Measurements from ENCODE around the gene KIAA1210. TPM values are rescaled to one million over a fixed set of nuclear protein-coding genes. Genes with fewer than 3 reads are reported as not detected.
A peak's percentile ranks its signal among the peaks of the same experiment; 100 is the strongest.

KIAA1210 gene
- total RNA-seq, 1 donor from 2014 or later, result not detected

DNA sequence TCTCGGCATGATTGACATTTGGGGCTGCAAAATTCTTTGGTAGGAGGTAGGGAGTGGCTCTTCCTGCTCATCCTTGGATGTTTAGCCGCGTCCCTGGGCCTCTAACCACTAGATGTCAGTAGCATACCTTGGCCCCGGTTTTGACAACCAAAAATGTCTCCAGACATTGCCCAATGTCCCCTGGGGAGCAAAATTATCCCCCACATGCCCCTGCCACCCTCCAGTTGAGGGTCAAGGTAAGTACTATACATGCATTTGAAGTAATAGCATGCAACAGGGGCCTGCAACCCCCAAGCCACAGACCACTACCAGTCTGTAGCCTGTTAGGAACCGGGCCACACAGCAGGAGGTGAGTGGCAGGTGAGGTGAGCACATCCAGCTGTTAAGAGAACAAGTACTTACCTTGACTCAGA, 17.6 kb upstream of the KIAA1210 start:
- Mint-ChIP-seq H3K9me3 (ENCODE audit: low read depth) (no peaks in the 10 kb centered on the region), H3K4me1 (ENCODE audit: low read depth) (no peaks in the 10 kb centered on the region), H3K4me3 (ENCODE audit: unreplicated experiment) (no peak overlapping the region), H3K27ac (ENCODE audit: unreplicated experiment) (no peak overlapping the region), H3K36me3 (ENCODE audit: low read depth) (no peaks in the 10 kb centered on the region), H3K27me3 (ENCODE audit: low read depth) (no peaks in the 10 kb centered on the region)
- TF ChIP-seq, protein P1, sequence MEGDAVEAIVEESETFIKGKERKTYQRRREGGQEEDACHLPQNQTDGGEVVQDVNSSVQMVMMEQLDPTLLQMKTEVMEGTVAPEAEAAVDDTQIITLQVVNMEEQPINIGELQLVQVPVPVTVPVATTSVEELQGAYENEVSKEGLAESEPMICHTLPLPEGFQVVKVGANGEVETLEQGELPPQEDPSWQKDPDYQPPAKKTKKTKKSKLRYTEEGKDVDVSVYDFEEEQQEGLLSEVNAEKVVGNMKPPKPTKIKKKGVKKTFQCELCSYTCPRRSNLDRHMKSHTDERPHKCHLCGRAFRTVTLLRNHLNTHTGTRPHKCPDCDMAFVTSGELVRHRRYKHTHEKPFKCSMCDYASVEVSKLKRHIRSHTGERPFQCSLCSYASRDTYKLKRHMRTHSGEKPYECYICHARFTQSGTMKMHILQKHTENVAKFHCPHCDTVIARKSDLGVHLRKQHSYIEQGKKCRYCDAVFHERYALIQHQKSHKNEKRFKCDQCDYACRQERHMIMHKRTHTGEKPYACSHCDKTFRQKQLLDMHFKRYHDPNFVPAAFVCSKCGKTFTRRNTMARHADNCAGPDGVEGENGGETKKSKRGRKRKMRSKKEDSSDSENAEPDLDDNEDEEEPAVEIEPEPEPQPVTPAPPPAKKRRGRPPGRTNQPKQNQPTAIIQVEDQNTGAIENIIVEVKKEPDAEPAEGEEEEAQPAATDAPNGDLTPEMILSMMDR (IDR thresholded peaks at IDR 0.05), result peak; percentile 74
- peak; percentile 53 for DNase-seq (ENCODE audit: low spot score)

GRCh38 chrX:119134466-119134865, 6.9 kb upstream of the KIAA1210 start:
- TF ChIP-seq, protein P1 (IDR thresholded peaks at IDR 0.05), result no peak
- H3K9me3 Mint-ChIP-seq (ENCODE audit: low read depth), result peaks cover 7% of the 10 kb centered on the region
- no peak overlapping the region for H3K4me3 Mint-ChIP-seq (ENCODE audit: unreplicated experiment)
- DNase-seq (ENCODE audit: low spot score), result no peak
- no peak overlapping the region for H3K27ac Mint-ChIP-seq (ENCODE audit: unreplicated experiment)
- H3K27me3 Mint-ChIP-seq (ENCODE audit: low read depth), result peaks cover 4% of the 10 kb centered on the region
- no peaks in the 10 kb centered on the region for H3K4me1 Mint-ChIP-seq (ENCODE audit: low read depth)
- no peaks in the 10 kb centered on the region for H3K36me3 Mint-ChIP-seq (ENCODE audit: low read depth)

DNA sequence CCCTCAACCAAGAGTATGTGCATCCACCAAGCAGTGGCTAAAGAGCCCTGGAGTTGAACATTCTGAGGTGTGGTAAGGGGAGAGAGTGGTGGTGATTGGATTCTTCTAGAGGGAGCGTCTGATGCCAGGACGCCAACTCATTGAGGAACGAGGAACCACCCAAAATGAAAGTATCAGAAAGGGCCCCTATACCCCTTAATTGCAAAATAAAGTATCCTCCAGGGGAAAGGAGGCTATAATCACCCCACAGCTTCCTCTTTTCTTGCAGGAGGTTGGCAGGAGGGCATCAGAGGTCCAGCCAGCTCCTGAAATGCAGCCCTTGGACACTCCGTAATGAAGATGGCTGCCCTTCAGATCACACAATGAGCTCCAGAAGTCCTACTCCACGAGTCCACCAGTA, 5.3 kb upstream of the KIAA1210 start:
- Mint-ChIP-seq H3K9me3 (ENCODE audit: low read depth) (peaks cover 6% of the 10 kb centered on the region), H3K36me3 (ENCODE audit: low read depth) (no peaks in the 10 kb centered on the region), H3K27me3 (ENCODE audit: low read depth) (peaks cover 4% of the 10 kb centered on the region), H3K4me1 (ENCODE audit: low read depth) (no peaks in the 10 kb centered on the region), H3K4me3 (ENCODE audit: unreplicated experiment) (no peak overlapping the region), H3K27ac (ENCODE audit: unreplicated experiment) (no peak overlapping the region)
- DNase-seq (ENCODE audit: low spot score), result no peak
- TF ChIP-seq, protein P1 (IDR thresholded peaks at IDR 0.05), result no peak

DNA sequence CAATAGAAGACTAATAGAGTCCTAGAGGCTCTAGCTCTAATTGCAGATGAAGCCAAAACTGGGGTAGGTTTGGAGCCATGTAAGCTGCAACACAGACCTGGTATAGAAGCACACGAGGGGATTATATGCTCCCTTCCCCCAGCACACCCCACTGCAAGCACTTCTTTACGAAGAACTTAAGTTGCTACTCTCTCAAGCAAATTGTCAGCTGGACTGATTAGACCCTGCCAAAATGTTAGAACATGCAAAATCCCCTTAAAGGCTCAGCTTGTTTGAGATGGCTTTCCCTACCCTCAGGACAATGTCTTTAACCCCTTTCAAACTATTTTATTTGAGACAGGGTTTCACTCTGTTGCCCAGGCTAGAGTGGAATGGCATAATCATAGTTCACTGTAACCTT, 4.7 kb upstream of the KIAA1210 start:
- Mint-ChIP-seq H3K27me3 (ENCODE audit: low read depth) (peaks cover 4% of the 10 kb centered on the region), H3K27ac (ENCODE audit: unreplicated experiment) (no peak overlapping the region), H3K9me3 (ENCODE audit: low read depth) (peaks cover 4% of the 10 kb centered on the region), H3K4me3 (ENCODE audit: unreplicated experiment) (no peak overlapping the region), H3K4me1 (ENCODE audit: low read depth) (no peaks in the 10 kb centered on the region), H3K36me3 (ENCODE audit: low read depth) (no peaks in the 10 kb centered on the region)
- TF ChIP-seq, protein P1 (IDR thresholded peaks at IDR 0.05), result no peak
- no peak for DNase-seq (ENCODE audit: low spot score)

GRCh38 chrX:119130911-119131310, 3.3 kb upstream of the KIAA1210 start:
- H3K4me1 Mint-ChIP-seq (ENCODE audit: low read depth), result no peaks in the 10 kb centered on the region
- H3K36me3 Mint-ChIP-seq (ENCODE audit: low read depth), result no peaks in the 10 kb centered on the region
- no peak overlapping the region for H3K27ac Mint-ChIP-seq (ENCODE audit: unreplicated experiment)
- DNase-seq (ENCODE audit: low spot score), result no peak
- TF ChIP-seq, protein P1 (IDR thresholded peaks at IDR 0.05), result no peak
- no peak overlapping the region for H3K4me3 Mint-ChIP-seq (ENCODE audit: unreplicated experiment)
- peaks cover 2% of the 10 kb centered on the region for H3K27me3 Mint-ChIP-seq (ENCODE audit: low read depth)
- peaks cover 4% of the 10 kb centered on the region for H3K9me3 Mint-ChIP-seq (ENCODE audit: low read depth)

Data from chondrocyte (in vitro differentiated cells).